K562 (cell line): ENCODE results near the gene IFNGR2. TPM values are rescaled to one million over a fixed set of nuclear protein-coding genes. Genes with fewer than 3 reads are reported as not detected.
A peak's percentile ranks its signal among the peaks of the same experiment; 100 is the strongest.

Experiments used
- ATAC-seq: fragments of 200-7000 bp; cut with Tn5 transposase; 3 replicates; pipeline ENCODE4 v1.9.1; 2020; ENCODE audit warnings: moderate library complexity
- BruUV-seq: library from RNA; stranded (reverse); fragments of 400-500 nt; replicated peaks from 2 replicates; lab custom pipeline; 2021; lab: Mats Ljungman, UMichigan
- CTCF ChIA-PET: fragments of 300-600 bp; formaldehyde crosslinking; extraction: SDS; loops from one replicate; lab custom pipeline; 2021; ENCODE audit warnings: low intra/inter-chr PET ratio; lab: Yijun Ruan, JAX
- POLR2A ChIA-PET: fragments of 300-600, 350-650 bp; sonication (Branson Sonifier 250); formaldehyde crosslinking; extraction: SDS; loops from one replicate; lab custom pipeline; 2021; ENCODE audit warnings: antibody characterized with exemption, inconsistent platforms; lab: Yijun Ruan, JAX
- DNase-seq, 4 experiments: peaks; one replicate each; pipeline versions ENCODE4 v3.0.0 to v3.0.0-alpha.2; 2011 to 2018; ENCODE audit warnings: low spot score in 3 of 4, mixed read lengths in 3 of 4; ENCODE audit errors: extremely low read depth in 1 of 4
- FAIRE-seq: peaks from 2 replicates; lab custom pipeline; 2011; peaks lifted over from hg19 to GRCh38; lab: Jason Lieb, UNC
- H2AFZ ChIP-seq: 2 replicates; pipeline ENCODE4 v1.6.0; 2011; ENCODE audit warnings: low read depth, low read length, control low read depth, inconsistent platforms
- H3K27ac ChIP-seq: fragments of 200-600 bp; 3 replicates; pipeline ENCODE4 v1.8.0; 2011; ENCODE audit warnings: low read depth, mild to moderate bottlenecking, control low read depth, inconsistent platforms, low read length, moderate library complexity, mixed read lengths; ENCODE audit errors: extremely low read depth
- H3K27me3 ChIP-seq, 2 experiments: fragments of 300-600 bp in 1 of 2; 2 replicates in 1 of 2; 3 replicates in 1 of 2; pipeline versions ENCODE4 v1.6.0 to v1.8.0; 2011; ENCODE audit warnings: inconsistent platforms in 2 of 2, low read length in 2 of 2, mild to moderate bottlenecking in 1 of 2, mixed read lengths in 1 of 2, moderate library complexity in 1 of 2; ENCODE audit not compliant: control insufficient read depth in 2 of 2, insufficient read depth in 2 of 2
- H3K36me3 ChIP-seq: fragments of 300-600 bp; 3 replicates; pipeline ENCODE4 v1.8.0; 2011; ENCODE audit warnings: mild to moderate bottlenecking, low read length, inconsistent platforms; ENCODE audit not compliant: control insufficient read depth, insufficient read depth
- H3K4me1 ChIP-seq, 2 experiments: fragments of 200-600 bp in 1 of 2; replicated peaks in 1 of 2; 2 replicates in 1 of 2; 3 replicates in 1 of 2; pipeline versions ENCODE4 v1.5.1 to v1.8.0; 2011; ENCODE audit warnings: inconsistent platforms in 2 of 2, low read length in 2 of 2, mild to moderate bottlenecking in 1 of 2, mixed read lengths in 1 of 2, moderate library complexity in 1 of 2; ENCODE audit not compliant: control insufficient read depth in 2 of 2, insufficient read depth in 2 of 2
- H3K4me2 ChIP-seq: 2 replicates; pipeline ENCODE4 v1.6.1; 2011; ENCODE audit warnings: low read length, control low read depth, inconsistent platforms, mixed read lengths; ENCODE audit not compliant: insufficient read depth
- H3K4me3 ChIP-seq: fragments of 200-600 bp; sonication (generic), shearing (Covaris generic); 2 replicates; pipeline ENCODE4 v1.5.1; 2016; ENCODE audit warnings: control low read depth, inconsistent platforms
- H3K79me2 ChIP-seq: fragments of 200-600 bp; 3 replicates; pipeline ENCODE4 v1.8.0; 2011; ENCODE audit warnings: low read length, inconsistent platforms; ENCODE audit not compliant: control insufficient read depth, insufficient read depth
- H3K9ac ChIP-seq, 2 experiments: 2 replicates each; pipeline versions ENCODE4 v1.6.0 to v1.6.1; 2011; ENCODE audit warnings: low read depth in 2 of 2, low read length in 2 of 2, control low read depth in 1 of 2, inconsistent platforms in 1 of 2, mild to moderate bottlenecking in 1 of 2, mixed read lengths in 1 of 2; ENCODE audit not compliant: insufficient read depth in 1 of 2
- H3K9me1 ChIP-seq: one replicate; pipeline ENCODE4 v1.6.0; 2011; ENCODE audit warnings: inconsistent platforms, mild to moderate bottlenecking, low read length, moderate library complexity; ENCODE audit not compliant: control insufficient read depth, insufficient read depth
- H3K9me3 ChIP-seq: replicated peaks from 2 replicates; pipeline ENCODE4 v1.5.1; 2011; ENCODE audit warnings: low read depth, low read length, inconsistent platforms; ENCODE audit not compliant: control insufficient read depth, insufficient read depth
- H4K20me1 ChIP-seq: replicated peaks from 2 replicates; pipeline ENCODE4 v1.6.1; 2011; ENCODE audit warnings: low read length, inconsistent platforms, mixed read lengths; ENCODE audit not compliant: control insufficient read depth, insufficient read depth
- ARID1B ChIP-seq: fragments of 450-650 bp; IDR thresholded peaks from 2 replicates; pipeline ENCODE4 v1.6.1; 2016; ENCODE audit warnings: antibody characterized with exemption, mild to moderate bottlenecking, inconsistent platforms
- ETS1 ChIP-seq: conservative IDR thresholded peaks from 2 replicates; pipeline ENCODE4 v1.6.1; 2011; ENCODE audit warnings: low read depth, mild to moderate bottlenecking, low read length; ENCODE audit not compliant: control insufficient read depth
- HES1 ChIP-seq: fragments of 450-650 bp; IDR thresholded peaks from 2 replicates; pipeline ENCODE4 v1.6.1; 2016; ENCODE audit warnings: low read depth, mild to moderate bottlenecking, moderate library complexity
- JUND ChIP-seq, 2 experiments: IDR thresholded peaks; 2 replicates in 1 of 2; 3 replicates in 1 of 2; pipeline ENCODE4 v1.6.1; 2011; ENCODE audit warnings: borderline replicate concordance in 2 of 2, low read depth in 2 of 2, low read length in 2 of 2, improper control_type of control experiment in 1 of 2, missing biosample characterization in 1 of 2, missing genetic modification characterization in 1 of 2, missing genetic modification reagents in 1 of 2
- SIRT6 ChIP-seq: IDR thresholded peaks from one replicate; pipeline ENCODE4 v1.6.1; 2012; ENCODE audit warnings: low read depth, mild to moderate bottlenecking, control low read depth, inconsistent platforms, low read length, moderate library complexity
- USF2 ChIP-seq: sonication (generic); formaldehyde crosslinking; IDR thresholded peaks from 2 replicates; pipeline ENCODE4 v1.5.0; 2020; ENCODE audit warnings: missing genetic modification reagents
- ZNF133 ChIP-seq: fragments of 250-450 bp; sonication (Bioruptor Pico); IDR thresholded peaks from 2 replicates; pipeline ENCODE4 v1.4.0; 2020; ENCODE audit warnings: mild to moderate bottlenecking
- ZNF384 ChIP-seq: IDR thresholded peaks from 2 replicates; pipeline ENCODE4 v1.6.1; 2012; ENCODE audit warnings: low read depth, low read length, improper control_type of control experiment
- WGBS: fragments of 100-300 bp; shearing (Covaris generic); methylation state at CpG from one replicate; pipeline ENCODE4 v1.1.6; 2016; ENCODE audit warnings: low coverage, mixed read lengths; ENCODE audit not compliant: insufficient coverage; ENCODE audit errors: missing lambda C conversion rate; 5-methylcytosine and 5-hydroxymethylcytosine counted together
- in situ Hi-C: fragments of 300-500 bp; cut with MboI; formaldehyde crosslinking; loops from 4 replicates; pipeline ENCODE4 v1.15.0; 2018; ENCODE audit warnings: inconsistent platforms, mixed read lengths
- intact Hi-C: fragments of 100-400 bp; cut with micrococcal nuclease; formaldehyde crosslinking; loops from 2 replicates; pipeline ENCODE4 v1.14.2; 2022
- polyA plus RNA-seq, 8 experiments: library from polyadenylated mRNA; depleted of rRNA in 4 of 8; stranded (reverse) in 5 of 8; unstranded in 3 of 8; fragments of >200 nt; fragmentation: Nextera tagmentation in 2 of 8; fragmentation: Illumina TruSeq in 1 of 8; extraction: Ambion mirVana in 2 of 8; extraction: Trizol in 1 of 8; gene quantifications; 2 replicates each; pipeline versions ENCODE4 v1.2.1 to v1.2.3, GENCODE V29; 2011 to 2014; ENCODE audit warnings: inconsistent platforms in 1 of 8, missing spikeins in 1 of 8
- total RNA-seq, 7 experiments: library from RNA; depleted of rRNA in 6 of 7; stranded (reverse); fragments of >200 nt in 6 of 7; fragmentation: Illumina TruSeq in 2 of 7; extraction: Trizol in 2 of 7; gene quantifications; 2 replicates each; pipeline versions ENCODE4 v1.2.1 to v1.2.3, GENCODE V29; 2011 to 2021; ENCODE audit warnings: low replicate concordance in 1 of 7

IFNGR2 gene
- total and polyA plus RNA-seq, 9 of the 15 experiments (the other 6 are each of a cell fraction or from before 2014, with no cell fraction given), result 6.7 to 58.0 (median 28.5) TPM

- Histone ChIP-seq H3K4me2 (no peak overlapping the region), H3K9ac (no peak overlapping the region), H3K9me1 (no peaks in the 10 kb centered on the region), H3K79me2 (peaks cover 56% of the 10 kb centered on the region), H3K4me3 (no peak overlapping the region), H3K9me3 (no peaks in the 10 kb centered on the region), H4K20me1 (peaks cover 6% of the 10 kb centered on the region; the same call in 1 of the 2 replicates), H3K27me3 (no peaks in the 10 kb centered on the region), H3K36me3 (peaks cover 13% of the 10 kb centered on the region), H2AFZ (no peak overlapping the region), H3K4me1 (peaks cover 8 to 32% of the 10 kb centered on the region in 2 experiments; a peak in 4 of 5 replicates), H3K27ac (no peak overlapping the region)
- ChIA-PET CTCF (interaction anchor here (0.6 kb wide), 1 partner anchor 1147 kb away, joined by 4 read pairs; no protein-coding TSS in a partner anchor), POLR2A (interaction anchor here (1.0 to 1.3 kb wide), 2 partner anchors 15 to 45 kb away, joined by 3 read pairs; no protein-coding TSS in a partner anchor)
- TF ChIP-seq ARID1B (no peak), ZNF384 (peak; percentile 90)
- in situ Hi-C loops, result no loop called here
- intact Hi-C loops, result no loop called here
- no TSS peak for BruUV-seq
- FAIRE-seq, result no peak
- DNase-seq, result no peak
- no peak for ATAC-seq
- WGBS, result 26% methylated on average over 5 of the region's 5 CpGs
These were observed 3.3 kb downstream of the IFNGR2 start for GRCh38 chr21:33406493-33406892.

GRCh38 chr21:33411949-33412430, 8.8 kb downstream of the IFNGR2 start:
- intact Hi-C loops, result no loop called here
- H3K4me1 ChIP-seq, result no peaks in the 10 kb centered on the region; a peak in 1 of 5 replicates
- H3K79me2 ChIP-seq, result peaks cover 36% of the 10 kb centered on the region
- H3K9me3 ChIP-seq, result no peaks in the 10 kb centered on the region
- FAIRE-seq, result no peak
- peaks cover 9% of the 10 kb centered on the region; the same call in 1 of the 2 replicates for H4K20me1 ChIP-seq
- ChIA-PET POLR2A (interaction anchor here (1.3 kb wide), 2 partner anchors 10 to 15 kb away, joined by 3 to 4 read pairs; no protein-coding TSS in a partner anchor), CTCF (no interaction called here)
- no peak overlapping the region for H3K4me3 ChIP-seq
- no peak overlapping the region for H2AFZ ChIP-seq
- peaks cover 4% of the 10 kb centered on the region for H3K9me1 ChIP-seq
- H3K27me3 ChIP-seq, result no peaks in the 10 kb centered on the region
- no peak for DNase-seq
- ATAC-seq, result no peak
- no peak overlapping the region for H3K27ac ChIP-seq
- no peak overlapping the region for H3K4me2 ChIP-seq
- in situ Hi-C loops, result no loop called here
- BruUV-seq, result no TSS peak
- H3K36me3 ChIP-seq, result peaks cover 43% of the 10 kb centered on the region
- 73% methylated on average over 8 of the region's 8 CpGs for WGBS
- H3K9ac ChIP-seq, result no peak overlapping the region
- TF ChIP-seq SIRT6, result no peak
- TF ChIP-seq ETS1, result no peak
- no peak for TF ChIP-seq USF2 (CRISPR knock-in tag)
- no peak for TF ChIP-seq JUND (IDR thresholded peaks at IDR 0.05; ENCODE audit: borderline replicate concordance, low read depth, low read length)
- TF ChIP-seq JUND (tag; IDR thresholded peaks at IDR 0.05; ENCODE audit: borderline replicate concordance, low read depth, low read length), result no peak
- TF ChIP-seq HES1, result no peak
- TF ChIP-seq ZNF133, result no peak
